Adrenal gland (tissue), 5 donors: Measurements from ENCODE around the gene SV2C.

ENCODE experiments used
- POLR2A ChIP-seq, 2 donors: fragments of 450-650 bp; IDR thresholded peaks; one replicate each; pipeline ENCODE4 v1.6.1; 2017; ENCODE audit warnings: antibody characterized with exemption in 2 of 2, mild to moderate bottlenecking in 2 of 2, moderate library complexity in 1 of 2
- TF ChIP-seq, protein P1 (sequence below), 6 experiments: fragments of 450-650 bp in 4 of 6; fragments of 200-600 bp in 2 of 6; sonication (generic) in 1 of 6; IDR thresholded peaks; 1 replicate in 5 of 6; 2 replicates in 1 of 6; pipeline versions ENCODE4 v1.5.1 to v1.8.0; 2016 to 2021; ENCODE audit warnings: antibody characterized with exemption in 6 of 6, mild to moderate bottlenecking in 2 of 6, moderate library complexity in 1 of 6
- donor health status: DM: no; HTN: no; CAD: no.

GRCh38 chr5:76163111-76163628 is 80.0 kb downstream of the SV2C start:
- TF ChIP-seq, protein P1, sequence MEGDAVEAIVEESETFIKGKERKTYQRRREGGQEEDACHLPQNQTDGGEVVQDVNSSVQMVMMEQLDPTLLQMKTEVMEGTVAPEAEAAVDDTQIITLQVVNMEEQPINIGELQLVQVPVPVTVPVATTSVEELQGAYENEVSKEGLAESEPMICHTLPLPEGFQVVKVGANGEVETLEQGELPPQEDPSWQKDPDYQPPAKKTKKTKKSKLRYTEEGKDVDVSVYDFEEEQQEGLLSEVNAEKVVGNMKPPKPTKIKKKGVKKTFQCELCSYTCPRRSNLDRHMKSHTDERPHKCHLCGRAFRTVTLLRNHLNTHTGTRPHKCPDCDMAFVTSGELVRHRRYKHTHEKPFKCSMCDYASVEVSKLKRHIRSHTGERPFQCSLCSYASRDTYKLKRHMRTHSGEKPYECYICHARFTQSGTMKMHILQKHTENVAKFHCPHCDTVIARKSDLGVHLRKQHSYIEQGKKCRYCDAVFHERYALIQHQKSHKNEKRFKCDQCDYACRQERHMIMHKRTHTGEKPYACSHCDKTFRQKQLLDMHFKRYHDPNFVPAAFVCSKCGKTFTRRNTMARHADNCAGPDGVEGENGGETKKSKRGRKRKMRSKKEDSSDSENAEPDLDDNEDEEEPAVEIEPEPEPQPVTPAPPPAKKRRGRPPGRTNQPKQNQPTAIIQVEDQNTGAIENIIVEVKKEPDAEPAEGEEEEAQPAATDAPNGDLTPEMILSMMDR (IDR thresholded peaks at IDR 0.05): no peak
- TF ChIP-seq POLR2A (IDR thresholded peaks at IDR 0.05): no peak
